Peyer's patch (tissue), 4 donors: ENCODE results near the gene BTBD16. TPM values are rescaled to one million over a fixed set of nuclear protein-coding genes. Genes with fewer than 3 reads are reported as not detected.
A peak's percentile ranks its signal among the peaks of the same experiment; 100 is the strongest.

Experiments
- DNase-seq, 3 donors: peaks; one replicate each; pipeline ENCODE4 v3.0.0-alpha.2; 2017 to 2019
- H3K27ac ChIP-seq, 4 donors: fragments of 200-600 bp; sonication (generic); one replicate each; pipeline ENCODE4 v1.5.1; 2016 to 2019
- H3K27me3 ChIP-seq, 2 donors: fragments of 200-600 bp; sonication (generic); one replicate each; pipeline ENCODE4 v1.5.1; 2019
- H3K36me3 ChIP-seq, 3 donors: fragments of 200-600 bp; sonication (generic); one replicate each; pipeline ENCODE4 v1.5.1; 2016 to 2019
- H3K4me1 ChIP-seq, 4 donors: fragments of 200-600 bp; sonication (generic); one replicate each; pipeline ENCODE4 v1.5.1; 2016 to 2019
- H3K4me3 ChIP-seq, 4 donors: fragments of 200-600 bp; sonication (generic); 1 replicate in 3 of 4; 2 replicates in 1 of 4; pipeline ENCODE4 v1.5.1; 2016 to 2019; ENCODE audit warnings: mild to moderate bottlenecking in 1 of 4
- H3K9me3 ChIP-seq, 4 donors: fragments of 200-600 bp; sonication (generic); one replicate each; pipeline ENCODE4 v1.5.1; 2016 to 2019; ENCODE audit warnings: mild to moderate bottlenecking in 1 of 4
- CTCF ChIP-seq, 6 experiments: fragments of 450-650 bp in 4 of 6; fragments of 200-600 bp in 2 of 6; sonication (generic) in 1 of 6; IDR thresholded peaks; one replicate each; pipeline ENCODE4 v1.5.1; 2017 to 2019; ENCODE audit warnings: antibody characterized with exemption in 6 of 6, mild to moderate bottlenecking in 3 of 6, moderate library complexity in 1 of 6
- POLR2A ChIP-seq, 2 donors: fragments of 450-650 bp; IDR thresholded peaks; one replicate each; pipeline ENCODE4 v1.5.1; 2017; ENCODE audit warnings: antibody characterized with exemption in 2 of 2, mild to moderate bottlenecking in 2 of 2, moderate library complexity in 2 of 2
- total RNA-seq, 4 donors: library from RNA; depleted of rRNA; stranded (reverse); fragments of >200 nt; gene quantifications; one replicate each; pipeline ENCODE4 v1.1.0, GENCODE V29; 2016

Gene BTBD16
- total RNA-seq, 4 donors from 2014 or later: not detected

- TF ChIP-seq POLR2A (IDR thresholded peaks at IDR 0.05) (no peak), CTCF (IDR thresholded peaks at IDR 0.05) (no peak)
- DNase-seq: no peak
- Histone ChIP-seq H3K27me3 (no peaks in the 10 kb centered on the region), H3K36me3 (no peaks in the 10 kb centered on the region), H3K9me3 (no peaks in the 10 kb centered on the region), H3K27ac (no peak overlapping the region), H3K4me3 (no peak overlapping the region), H3K4me1 (no peaks in the 10 kb centered on the region)
These were observed 92.2 kb downstream of the BTBD16 start for GRCh38 chr10:122363311-122363710.

GRCh38 chr10:122363722-122364463 is 92.8 kb downstream of the BTBD16 start:
- no peak for DNase-seq
- Histone ChIP-seq H3K9me3 (no peaks in the 10 kb centered on the region), H3K4me1 (no peaks in the 10 kb centered on the region), H3K36me3 (no peaks in the 10 kb centered on the region), H3K27me3 (no peaks in the 10 kb centered on the region), H3K27ac (no peak overlapping the region), H3K4me3 (no peak overlapping the region)
- TF ChIP-seq POLR2A (IDR thresholded peaks at IDR 0.05) (no peak), CTCF (IDR thresholded peaks at IDR 0.05) (no peak)

GRCh38 chr10:122368502-122369254 is 97.6 kb downstream of the BTBD16 start:
- H3K4me1 ChIP-seq: peaks cover 0 to 5% (median 0%) of the 10 kb centered on the region in 4 donors
- TF ChIP-seq POLR2A (IDR thresholded peaks at IDR 0.05): no peak
- TF ChIP-seq CTCF (IDR thresholded peaks at IDR 0.05): no peak
- no peaks in the 10 kb centered on the region for H3K27me3 ChIP-seq
- H3K27ac ChIP-seq: no peak overlapping the region
- no peak overlapping the region for H3K4me3 ChIP-seq
- no peak for DNase-seq
- H3K9me3 ChIP-seq: no peaks in the 10 kb centered on the region
- H3K36me3 ChIP-seq: no peaks in the 10 kb centered on the region

- H3K27me3 ChIP-seq: no peaks in the 10 kb centered on the region
- H3K4me1 ChIP-seq: peaks cover 0 to 18% (median 1%) of the 10 kb centered on the region in 4 donors
- H3K36me3 ChIP-seq: no peaks in the 10 kb centered on the region
- H3K27ac ChIP-seq: peak overlapping the region in 2 of 4 donors; percentile 73 to 99
- H3K4me3 ChIP-seq: no peak overlapping the region
- no peaks in the 10 kb centered on the region for H3K9me3 ChIP-seq
- TF ChIP-seq CTCF (IDR thresholded peaks at IDR 0.05) (no peak), POLR2A (IDR thresholded peaks at IDR 0.05) (no peak)
- DNase-seq: peak in 1 of 3 donors; percentile 80
These were observed 102.0 kb downstream of the BTBD16 start for GRCh38 chr10:122373108-122373507.

- peaks cover 0 to 18% (median 1%) of the 10 kb centered on the region in 4 donors for H3K4me1 ChIP-seq
- peak overlapping the region; percentile 49 to 93 (median 82) for H3K4me3 ChIP-seq
- no peaks in the 10 kb centered on the region for H3K9me3 ChIP-seq
- DNase-seq: no peak
- TF ChIP-seq CTCF (IDR thresholded peaks at IDR 0.05) (no peak), POLR2A (IDR thresholded peaks at IDR 0.05) (no peak)
- no peaks in the 10 kb centered on the region for H3K36me3 ChIP-seq
- peak overlapping the region; percentile 50 to 99 (median 83) for H3K27ac ChIP-seq
- H3K27me3 ChIP-seq: no peaks in the 10 kb centered on the region
These were observed 102.6 kb downstream of the BTBD16 start for GRCh38 chr10:122373721-122374120.
